Prostate gland (tissue), 2 donors: ENCODE measurements around the gene IL21R. TPM values are rescaled to one million over a fixed set of nuclear protein-coding genes. Genes with fewer than 3 reads are reported as not detected.

Experiments
- DNase-seq: peaks from one replicate; pipeline ENCODE4 v3.0.0-alpha.2; 2019; ENCODE audit warnings: low spot score
- H3K27ac ChIP-seq, 2 donors: fragments of 200-600 bp; sonication (generic); 2 replicates each; pipeline ENCODE4 v1.5.1; 2017 to 2019
- H3K27me3 ChIP-seq: fragments of 200-600 bp; sonication (generic); replicated peaks from 2 replicates; pipeline ENCODE4 v1.5.1; 2019; ENCODE audit not compliant: insufficient read depth
- H3K36me3 ChIP-seq, 2 donors: fragments of 200-600 bp; sonication (generic); 1 replicate in 1 of 2; 2 replicates in 1 of 2; pipeline versions ENCODE4 v1.5.1 to v1.8.1; 2017 to 2019
- H3K4me1 ChIP-seq: fragments of 200-600 bp; sonication (generic); replicated peaks from 2 replicates; pipeline ENCODE4 v1.5.1; 2019
- H3K4me3 ChIP-seq, 2 donors: fragments of 200-600 bp; sonication (generic); 2 replicates each; pipeline ENCODE4 v1.5.1; 2017 to 2019
- H3K9me3 ChIP-seq: fragments of 200-600 bp; sonication (generic); 2 replicates; pipeline ENCODE4 v1.5.1; 2017
- CTCF ChIP-seq, 4 experiments: fragments of 200-600 bp in 2 of 4; fragments of 450-650 bp in 2 of 4; sonication (generic) in 2 of 4; IDR thresholded peaks; 1 replicate in 3 of 4; 2 replicates in 1 of 4; pipeline ENCODE4 v1.5.1; 2016 to 2019; ENCODE audit warnings: antibody characterized with exemption in 4 of 4, mild to moderate bottlenecking in 2 of 4, moderate library complexity in 2 of 4
- POLR2A ChIP-seq: fragments of 450-650 bp; IDR thresholded peaks from one replicate; pipeline ENCODE4 v1.6.1; 2016; ENCODE audit warnings: antibody characterized with exemption, mild to moderate bottlenecking
- POLR2AphosphoS5 ChIP-seq: sonication (generic); formaldehyde crosslinking; IDR thresholded peaks from one replicate; pipeline ENCODE4 v1.6.1; 2017; ENCODE audit warnings: antibody characterized with exemption
- WGBS: methylation state at CpG from one replicate; pipeline ENCODE4 v1.1.5; 2018; 5-methylcytosine and 5-hydroxymethylcytosine counted together
- intact Hi-C: fragments of 100-400 bp; cut with DNase I; formaldehyde crosslinking; loops from one replicate; pipeline ENCODE4 v1.14.2; 2022
- total RNA-seq, 2 donors: library from RNA; depleted of rRNA; stranded (reverse); fragments of >200 nt; gene quantifications; one replicate each; pipeline ENCODE4 v1.1.0, GENCODE V29; 2016

IL21R gene
- total RNA-seq, 2 donors from 2014 or later = 0.32 to 0.57 TPM

GRCh38 chr16:27480761-27481160, 78.8 kb downstream of the IL21R start:
- H3K4me1 ChIP-seq = no peaks in the 10 kb centered on the region
- intact Hi-C loops = no loop called here
- H3K27me3 ChIP-seq = no peaks in the 10 kb centered on the region
- H3K4me3 ChIP-seq = no peak overlapping the region
- TF ChIP-seq CTCF (IDR thresholded peaks at IDR 0.05) (no peak), POLR2AphosphoS5 (no peak), POLR2A (no peak)
- DNase-seq = no peak
- H3K9me3 ChIP-seq = no peaks in the 10 kb centered on the region
- no peak overlapping the region for H3K27ac ChIP-seq
- 86% methylated on average over 7 of the region's 7 CpGs for WGBS
- H3K36me3 ChIP-seq = peaks cover 45 to 50% of the 10 kb centered on the region in 2 donors

- intact Hi-C loops = no loop called here
- Histone ChIP-seq H3K4me3 (no peak overlapping the region), H3K4me1 (no peaks in the 10 kb centered on the region), H3K27me3 (no peaks in the 10 kb centered on the region), H3K36me3 (peaks cover 44 to 47% of the 10 kb centered on the region in 2 donors), H3K27ac (no peak overlapping the region), H3K9me3 (no peaks in the 10 kb centered on the region)
- TF ChIP-seq POLR2AphosphoS5 (no peak), CTCF (IDR thresholded peaks at IDR 0.05) (no peak), POLR2A (no peak)
- WGBS = 88% methylated on average over 15 of the region's 15 CpGs
- no peak for DNase-seq
These were observed 79.4 kb downstream of the IL21R start for GRCh38 chr16:27481282-27481934.

GRCh38 chr16:27482397-27483087, 80.6 kb downstream of the IL21R start:
- WGBS = 91% methylated on average over 10 of the region's 10 CpGs

GRCh38 chr16:27483088-27483437, 81.1 kb downstream of the IL21R start:
- Histone ChIP-seq H3K27ac (no peak overlapping the region), H3K27me3 (no peaks in the 10 kb centered on the region), H3K36me3 (peaks cover 44% of the 10 kb centered on the region in 2 donors), H3K9me3 (no peaks in the 10 kb centered on the region), H3K4me3 (no peak overlapping the region), H3K4me1 (no peaks in the 10 kb centered on the region)
- intact Hi-C loops = no loop called here
- DNase-seq = no peak
- TF ChIP-seq CTCF (IDR thresholded peaks at IDR 0.05) (no peak), POLR2AphosphoS5 (no peak), POLR2A (no peak)
- 93% methylated on average over 5 of the region's 5 CpGs for WGBS

More at GRCh38 chr16:27482397-27483087, 80.6 kb downstream of the IL21R start:
- peaks cover 39 to 47% of the 10 kb centered on the region in 2 donors for H3K36me3 ChIP-seq
- TF ChIP-seq POLR2AphosphoS5 (no peak), CTCF (IDR thresholded peaks at IDR 0.05) (no peak), POLR2A (no peak)
- no peaks in the 10 kb centered on the region for H3K9me3 ChIP-seq
- H3K4me3 ChIP-seq = no peak overlapping the region
- no peaks in the 10 kb centered on the region for H3K4me1 ChIP-seq
- intact Hi-C loops = no loop called here
- no peaks in the 10 kb centered on the region for H3K27me3 ChIP-seq
- DNase-seq = no peak
- H3K27ac ChIP-seq = no peak overlapping the region

- Histone ChIP-seq H3K27me3 (no peaks in the 10 kb centered on the region), H3K36me3 (peaks cover 42 to 49% of the 10 kb centered on the region in 2 donors), H3K4me3 (no peak overlapping the region), H3K9me3 (no peaks in the 10 kb centered on the region), H3K4me1 (no peaks in the 10 kb centered on the region), H3K27ac (no peak overlapping the region)
- intact Hi-C loops = no loop called here
- TF ChIP-seq CTCF (IDR thresholded peaks at IDR 0.05) = no peak
- TF ChIP-seq POLR2A = no peak
- no peak for TF ChIP-seq POLR2AphosphoS5
- no peak for DNase-seq
- WGBS = 97% methylated on average over 5 of the region's 5 CpGs
These were observed 81.7 kb downstream of the IL21R start for GRCh38 chr16:27483624-27484023.
